Fibroblast of skin of left biceps (primary cell): ENCODE data around the gene CTNNA2.

Experiments
- DNase-seq, 2 experiments: peaks; one replicate each; pipeline ENCODE4 v3.0.0-alpha.2; 2013; ENCODE audit warnings: low read depth in 2 of 2

CTNNA2 gene

GRCh38 chr2:79713131-79713785 is 200.4 kb downstream of the CTNNA2 start:
- DNase-seq, result no peak

DNA sequence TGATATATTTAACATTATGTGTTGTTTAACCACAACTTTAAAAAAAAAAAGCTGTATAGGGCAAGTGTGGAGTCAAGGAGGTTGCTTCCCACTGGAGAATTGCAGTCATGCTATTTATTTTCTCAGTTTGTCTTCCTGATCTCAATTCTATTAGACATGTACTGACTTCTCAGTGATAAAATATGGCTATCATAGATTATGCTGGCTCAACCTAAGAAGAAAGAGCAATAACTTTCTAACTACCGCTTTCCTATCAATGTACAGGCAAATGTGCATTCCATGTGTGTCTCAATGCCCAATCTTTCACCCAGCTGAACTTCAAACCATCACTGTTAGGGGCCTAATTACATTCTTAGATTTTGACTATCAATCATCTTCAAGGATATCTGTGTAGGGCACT is 201.4 kb downstream of the CTNNA2 start:
- no peak for DNase-seq

GRCh38 chr2:79715338-79715737 is 202.5 kb downstream of the CTNNA2 start:
- no peak for DNase-seq

DNA sequence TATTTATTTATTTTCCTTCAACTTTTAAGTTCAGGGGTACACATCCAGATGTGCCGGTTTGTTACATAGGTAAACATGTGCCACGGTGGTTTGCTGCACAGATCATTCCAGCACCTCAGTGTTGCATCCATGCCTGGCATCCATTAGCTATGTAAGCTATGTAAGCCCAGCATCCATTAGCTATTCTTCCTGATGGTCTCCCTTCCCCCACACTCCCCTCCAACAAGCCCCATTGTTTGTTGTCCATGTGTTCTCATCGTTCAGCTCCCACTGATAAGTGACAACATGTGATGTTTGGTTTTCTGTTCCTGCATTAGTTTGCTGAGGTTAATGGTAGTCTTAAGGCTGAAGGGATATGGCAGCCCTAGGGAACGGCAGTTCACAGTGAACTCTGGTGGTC is 203.4 kb downstream of the CTNNA2 start:
- DNase-seq, result no peak

DNA sequence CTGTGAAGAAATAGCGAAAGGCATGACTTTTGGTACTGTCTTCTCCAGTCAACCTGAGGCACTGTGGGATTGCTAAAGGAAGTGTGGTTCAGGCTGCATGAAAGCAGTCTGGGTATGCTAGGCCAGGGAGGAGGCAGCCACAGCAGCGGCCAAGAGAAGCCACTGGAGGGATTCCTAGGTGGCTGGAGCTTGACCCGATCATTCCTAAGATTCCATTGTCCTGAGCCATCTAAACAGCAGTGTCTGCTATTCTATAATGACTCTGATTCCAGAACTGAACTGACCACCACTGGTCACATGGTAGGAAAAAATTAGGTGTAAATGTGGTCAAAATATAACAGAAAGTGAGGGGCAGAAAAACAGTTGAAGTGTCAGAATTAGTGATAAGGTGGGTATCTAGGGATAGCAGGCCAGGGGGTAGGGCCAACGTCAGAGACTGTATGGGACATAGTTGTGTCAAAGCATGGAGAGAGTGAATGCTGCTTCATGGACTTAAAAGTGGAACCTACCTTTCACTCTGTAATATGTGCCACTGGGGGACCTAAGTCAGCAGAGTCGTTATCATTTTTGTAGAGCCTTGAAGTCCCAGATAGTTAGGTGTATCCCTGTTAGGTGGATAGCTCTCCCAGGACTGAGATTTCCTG is 204.6 kb downstream of the CTNNA2 start:
- peak; percentile 48 to 52 for DNase-seq

GRCh38 chr2:79721061-79721460 is 208.2 kb downstream of the CTNNA2 start:
- no peak for DNase-seq

DNA sequence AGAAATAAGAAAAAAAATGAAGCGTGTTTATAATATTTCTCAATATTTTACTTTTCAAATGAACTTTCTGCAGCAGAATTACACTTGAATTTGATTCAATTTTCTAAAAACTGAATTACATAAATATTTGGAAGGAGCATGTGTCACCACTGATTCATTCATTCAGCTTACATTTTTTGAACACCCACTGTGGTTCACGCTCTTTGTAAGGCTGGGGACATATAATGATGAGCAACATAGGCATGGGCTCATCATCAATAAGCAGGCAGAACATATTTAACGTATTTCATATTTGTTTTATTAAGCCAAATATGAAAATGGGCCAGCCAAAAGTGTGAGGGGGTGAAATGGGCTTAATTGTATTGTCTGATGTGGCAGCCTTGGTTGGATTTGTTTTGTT is 209.1 kb downstream of the CTNNA2 start:
- peak in 1 of 2 experiments; percentile 10 for DNase-seq

DNA sequence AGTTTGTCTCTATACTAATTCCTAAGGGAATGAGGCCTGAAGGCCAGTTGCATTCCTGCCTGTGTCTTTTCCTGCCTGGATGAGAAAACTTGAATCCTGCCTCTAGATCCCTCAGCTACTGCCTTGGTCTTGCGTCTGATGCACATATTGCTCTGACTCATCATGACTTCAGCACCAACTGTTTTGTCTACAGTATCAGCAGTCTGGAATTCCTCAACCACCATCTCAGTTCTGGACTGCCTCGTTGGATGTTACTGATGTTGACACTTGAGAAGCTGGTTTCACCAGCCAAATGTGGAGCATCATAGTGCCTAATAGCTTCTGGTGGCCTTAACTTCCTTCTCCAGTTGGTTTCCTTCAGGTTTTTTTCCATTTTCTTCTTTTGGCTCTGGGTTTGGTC is 211.0 kb downstream of the CTNNA2 start:
- DNase-seq, result peak; percentile 88 to 89

- DNase-seq, result no peak
These were observed 216.7 kb downstream of the CTNNA2 start for GRCh38 chr2:79729532-79729931.

DNA sequence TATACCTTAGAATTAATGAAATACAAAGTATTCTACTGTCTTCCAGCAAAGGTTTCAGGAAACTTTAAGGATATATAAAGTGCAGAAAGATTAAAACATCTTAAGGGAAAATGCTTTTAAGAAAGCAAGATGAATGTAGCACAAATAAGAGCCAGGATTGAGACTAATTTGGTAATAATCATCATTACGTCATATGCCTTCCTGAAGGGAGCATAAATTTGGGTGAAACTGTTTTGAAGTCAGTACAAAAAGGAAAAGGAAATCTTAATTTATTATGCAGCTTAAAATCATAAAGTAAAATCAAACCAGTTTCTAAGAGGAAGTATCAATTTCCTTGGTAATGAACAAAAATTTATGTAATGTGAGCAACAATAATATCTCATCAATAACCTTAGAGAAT is 221.7 kb downstream of the CTNNA2 start:
- no peak for DNase-seq

DNA sequence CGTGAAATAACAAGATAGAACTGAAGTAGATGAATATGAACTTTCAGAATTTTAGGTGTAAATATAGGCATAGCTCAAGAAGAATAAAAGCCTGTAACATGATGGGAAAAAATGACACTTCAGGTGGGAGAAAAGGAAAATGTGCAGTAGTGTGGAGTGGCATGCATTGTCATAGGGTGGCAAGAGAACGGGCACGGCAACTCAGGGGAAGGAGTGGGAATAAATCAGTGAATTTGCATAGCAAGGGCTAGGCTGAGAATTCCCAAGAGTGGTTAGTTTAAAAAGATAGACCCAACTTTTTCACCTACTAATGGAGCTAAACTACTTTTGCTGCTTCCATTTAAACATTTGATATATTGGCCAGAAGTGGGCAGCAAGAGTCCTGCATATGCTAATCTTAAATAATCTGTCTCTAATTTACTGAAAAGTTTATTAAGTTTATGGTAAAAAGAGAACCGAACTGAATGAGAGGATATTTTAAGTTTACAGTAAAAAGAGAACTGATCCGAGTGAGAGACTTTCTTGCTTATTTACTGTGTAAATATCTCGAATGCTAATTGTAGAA is 228.1 kb downstream of the CTNNA2 start:
- DNase-seq, result no peak

DNA sequence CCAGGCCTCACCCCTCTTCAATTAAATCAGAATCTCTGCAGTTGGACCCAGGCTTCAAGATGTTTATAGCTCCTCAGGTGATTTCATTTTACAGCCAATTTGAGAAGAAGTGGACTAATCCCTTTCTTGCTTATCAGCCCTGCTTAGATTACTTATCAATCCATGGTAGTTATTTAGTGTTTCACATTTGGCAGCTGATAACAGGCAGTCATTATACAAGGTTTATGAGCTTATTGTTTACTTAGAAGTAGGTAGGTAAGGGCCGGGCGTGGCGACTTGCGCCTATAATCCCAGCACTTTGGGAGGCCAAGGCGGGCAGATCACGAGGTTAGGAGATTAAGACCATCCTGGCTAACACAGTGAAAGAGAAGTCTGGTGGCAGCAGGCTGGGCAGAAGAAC is 237.5 kb downstream of the CTNNA2 start:
- DNase-seq, result no peak

DNA sequence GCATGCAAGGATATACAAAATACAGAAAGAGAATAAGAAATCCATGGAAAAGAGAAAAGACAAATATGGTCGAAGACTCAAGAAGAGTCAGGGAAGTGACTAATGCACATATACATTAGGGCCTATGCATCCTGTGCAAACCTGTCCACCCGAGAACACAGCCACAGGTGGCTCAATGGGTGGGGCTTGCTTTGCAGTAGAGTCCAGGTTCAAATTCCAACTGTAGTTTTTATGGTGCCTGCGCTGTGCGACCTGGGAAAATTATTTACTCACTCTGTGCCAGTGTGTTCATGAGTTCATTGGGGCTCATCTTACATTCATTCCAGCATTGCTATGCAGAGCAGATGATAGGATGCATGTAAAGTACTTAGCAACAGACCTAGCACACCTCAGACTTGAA is 244.7 kb downstream of the CTNNA2 start:
- DNase-seq, result no peak

- DNase-seq, result no peak
These were observed 245.2 kb downstream of the CTNNA2 start for GRCh38 chr2:79758042-79758441.

GRCh38 chr2:79758749-79759282 is 246.0 kb downstream of the CTNNA2 start:
- no peak for DNase-seq

- no peak for DNase-seq
These were observed 258.1 kb downstream of the CTNNA2 start for GRCh38 chr2:79770926-79771325.

DNA sequence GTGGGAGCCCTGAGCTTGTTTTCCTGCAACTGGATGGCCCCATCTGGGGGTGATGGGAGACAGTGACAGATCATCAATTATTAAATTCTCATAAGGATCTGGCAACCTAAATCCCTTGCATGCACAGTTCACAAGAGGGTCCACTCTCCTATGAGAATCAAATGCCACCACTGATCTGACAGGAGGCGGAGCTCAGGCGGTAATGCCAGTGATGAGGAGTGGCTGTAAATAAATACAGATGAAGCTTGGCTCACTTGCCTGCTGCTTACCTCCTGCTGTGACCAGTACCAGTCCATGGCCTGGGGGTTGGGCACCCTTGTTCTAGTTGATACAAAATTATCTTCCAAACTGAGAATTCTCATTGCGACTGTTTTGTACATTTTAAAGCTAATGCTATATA is 258.6 kb downstream of the CTNNA2 start:
- no peak for DNase-seq

- no peak for DNase-seq
These were observed 261.2 kb downstream of the CTNNA2 start for GRCh38 chr2:79774016-79774415.

DNA sequence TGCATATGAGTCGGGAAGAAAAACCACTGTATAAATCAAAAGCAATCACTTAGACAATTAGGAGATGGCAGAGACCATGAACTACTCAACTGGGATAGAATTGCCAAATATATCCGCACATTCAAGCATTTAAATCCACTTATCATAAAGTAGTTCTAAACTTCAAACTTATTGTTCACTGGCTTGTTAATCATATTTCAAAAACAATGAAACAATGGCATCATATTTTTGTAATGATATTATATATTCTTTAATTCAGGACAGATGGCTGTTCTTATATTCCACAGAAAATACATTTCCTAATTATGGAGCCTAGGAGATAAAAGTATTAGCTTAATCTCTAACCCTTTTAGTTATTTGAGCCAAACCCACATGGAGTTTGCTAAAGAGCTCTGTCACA is 263.6 kb downstream of the CTNNA2 start:
- DNase-seq, result no peak

DNA sequence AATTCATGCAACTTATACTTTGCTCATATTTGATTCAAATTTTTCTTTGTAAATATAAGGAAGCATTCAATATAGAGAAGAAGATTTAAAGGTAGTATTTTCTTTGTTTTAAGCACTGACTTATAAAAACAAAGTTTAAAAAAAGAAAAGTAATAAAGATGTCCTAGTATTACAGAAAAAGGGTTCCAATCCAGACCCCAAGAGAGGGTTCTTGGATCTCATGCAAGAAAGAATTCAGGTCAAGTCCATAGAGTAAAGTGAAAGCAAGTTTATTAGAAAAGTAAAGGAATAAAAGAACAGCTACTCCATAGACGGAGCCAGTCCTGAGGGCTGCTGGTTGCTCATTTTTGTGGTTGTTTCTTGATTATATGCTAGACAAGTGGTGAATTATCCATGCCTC is 267.9 kb downstream of the CTNNA2 start:
- no peak for DNase-seq

DNA sequence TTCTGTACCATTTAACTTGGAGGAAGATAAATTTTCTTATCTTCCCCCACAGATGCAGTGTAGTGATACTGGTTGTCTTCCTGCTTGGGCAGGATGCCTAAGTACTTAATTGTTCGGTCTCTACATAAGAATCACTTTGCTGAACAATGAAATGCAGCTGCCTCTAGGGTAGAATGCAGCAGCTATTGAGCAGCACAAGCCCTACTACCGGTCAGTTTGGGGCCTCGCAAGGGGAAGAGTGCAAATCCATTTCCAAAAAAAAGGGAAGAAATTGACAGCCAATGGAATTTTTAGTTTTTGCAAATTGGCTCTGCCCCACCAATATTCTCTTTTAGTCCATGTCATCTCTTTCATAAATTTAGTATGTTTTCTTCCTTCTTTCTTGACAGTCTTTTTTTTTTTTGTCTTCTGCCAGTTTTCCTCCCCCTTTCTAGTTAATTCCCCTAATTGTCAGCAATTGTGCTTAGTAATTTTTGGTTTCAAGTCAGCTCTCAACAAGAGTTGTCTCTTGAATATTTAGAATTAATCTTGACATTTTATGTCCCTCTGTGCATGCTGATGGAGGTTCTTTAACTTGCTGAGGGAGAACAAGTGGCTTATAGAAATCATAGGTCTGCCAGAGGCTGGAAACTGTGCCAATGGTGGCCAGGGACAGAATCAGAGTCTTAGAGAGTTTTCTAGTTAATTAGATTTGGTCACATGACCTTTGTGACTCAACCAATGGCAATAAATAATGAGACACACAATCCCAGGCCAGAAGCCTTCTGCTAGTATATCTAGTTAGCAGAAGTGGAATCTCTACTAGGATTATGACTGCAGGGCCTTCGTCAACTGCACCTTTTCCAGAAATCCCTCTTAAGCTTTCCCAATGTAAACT is 270.0 kb downstream of the CTNNA2 start:
- no peak for DNase-seq

DNA sequence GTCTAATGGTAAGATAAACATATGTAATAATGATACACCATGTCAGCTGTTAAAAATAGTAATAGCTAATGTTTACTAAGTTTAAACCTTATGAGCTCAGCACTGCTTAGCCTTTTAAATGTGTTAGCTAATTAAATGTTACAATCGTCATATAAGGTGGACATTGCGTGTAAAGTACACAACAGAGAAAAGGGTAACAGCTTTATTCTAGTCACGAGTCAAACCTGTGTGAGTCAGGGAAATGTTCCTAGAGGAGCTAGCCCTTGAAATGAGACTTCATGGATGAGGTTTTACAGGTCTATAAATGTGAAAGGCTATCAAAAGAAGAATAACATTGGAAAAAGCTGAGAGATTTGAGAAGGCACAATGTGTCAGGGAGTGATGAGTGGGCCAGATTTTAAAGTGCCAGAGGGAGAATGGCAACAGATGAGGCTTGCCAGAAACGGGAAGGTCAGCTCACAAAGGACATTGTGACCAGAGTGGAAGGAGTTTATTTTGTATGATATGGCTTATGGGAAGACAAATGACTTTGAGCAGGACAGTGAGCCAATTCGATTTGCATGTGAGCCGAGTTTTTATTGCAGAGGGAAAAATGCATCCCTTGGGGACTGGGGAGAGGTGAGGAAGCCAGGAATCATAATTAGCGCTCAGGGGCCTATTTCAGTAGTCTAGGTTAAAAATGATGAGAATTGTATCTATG is 276.3 kb downstream of the CTNNA2 start:
- DNase-seq, result no peak
